ENCODE results near the gene ARL15. TPM values are rescaled to one million over a fixed set of nuclear protein-coding genes. Genes with fewer than 3 reads are reported as not detected.
A peak's percentile ranks its signal among the peaks of the same experiment; 100 is the strongest.
"Not testable (repeated sequence)": the region's sequence is repeated elsewhere in the genome, so short reads cannot be mapped to it uniquely, and the experiment has no call there.

Gene ARL15
- total RNA-seq, 1 experiment from 2014 or later = 18.3 TPM

DNA sequence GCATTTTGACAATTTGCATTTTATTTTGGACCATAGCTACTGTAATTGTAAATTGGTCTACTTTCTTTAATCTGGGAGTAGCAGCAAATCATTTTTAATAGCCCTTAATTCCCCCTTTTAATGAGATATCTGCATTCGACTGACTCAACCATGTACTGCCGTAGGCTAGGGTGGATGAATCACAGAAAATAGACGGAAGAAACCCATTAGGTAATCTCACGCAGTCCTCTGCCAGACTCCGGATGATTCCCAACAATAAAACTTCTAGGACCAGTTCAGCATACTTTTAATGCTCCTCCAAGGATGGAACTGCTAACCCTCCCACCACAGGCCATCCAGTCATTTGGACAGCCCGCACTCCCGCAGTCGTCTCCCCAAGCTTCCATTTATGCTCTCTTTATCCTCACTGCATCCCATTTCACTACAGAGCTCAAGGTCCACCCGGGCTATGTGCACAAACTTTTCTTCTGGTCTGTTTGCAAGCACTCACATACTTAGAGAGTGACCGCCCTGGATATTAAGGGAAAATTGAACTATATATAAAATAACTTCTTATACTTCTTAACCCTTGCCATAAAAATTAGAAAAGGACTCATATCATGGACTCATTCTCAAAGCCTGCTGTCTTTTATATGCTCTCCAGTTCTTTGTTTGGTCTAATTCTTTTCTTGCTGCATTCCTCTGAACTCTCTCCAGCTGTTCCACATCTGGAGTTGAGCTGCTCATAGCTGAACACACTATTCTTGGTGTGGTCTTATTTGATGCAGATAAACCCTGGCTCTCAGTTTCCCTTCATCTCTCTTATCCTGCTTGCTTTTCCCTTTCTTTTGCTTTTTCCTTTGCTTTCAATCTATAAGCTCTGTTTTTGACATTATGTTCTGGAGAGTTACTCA, 326.6 kb downstream of the ARL15 start:
- H3K27me3 ChIP-seq (replicated peaks; ENCODE audit: insufficient read depth, low read depth, low read length, poor library complexity) = no peaks in the 10 kb centered on the region
- no TSS peak for BruUV-seq (replicated peaks)
- no peaks in the 10 kb centered on the region for H3K4me1 ChIP-seq (ENCODE audit: insufficient read depth, low read length, poor library complexity, severe bottlenecking)
- H3K9me3 ChIP-seq (ENCODE audit: low read depth, low read length, poor library complexity, severe bottlenecking) = no peaks in the 10 kb centered on the region
- DNase-seq (ENCODE audit: low spot score) = peak; percentile 51
- no peak for TF ChIP-seq EZH2 (IDR thresholded peaks at IDR 0.05; ENCODE audit: borderline replicate concordance, low read depth, low read length, poor library complexity, severe bottlenecking)
- TF ChIP-seq, protein P1, sequence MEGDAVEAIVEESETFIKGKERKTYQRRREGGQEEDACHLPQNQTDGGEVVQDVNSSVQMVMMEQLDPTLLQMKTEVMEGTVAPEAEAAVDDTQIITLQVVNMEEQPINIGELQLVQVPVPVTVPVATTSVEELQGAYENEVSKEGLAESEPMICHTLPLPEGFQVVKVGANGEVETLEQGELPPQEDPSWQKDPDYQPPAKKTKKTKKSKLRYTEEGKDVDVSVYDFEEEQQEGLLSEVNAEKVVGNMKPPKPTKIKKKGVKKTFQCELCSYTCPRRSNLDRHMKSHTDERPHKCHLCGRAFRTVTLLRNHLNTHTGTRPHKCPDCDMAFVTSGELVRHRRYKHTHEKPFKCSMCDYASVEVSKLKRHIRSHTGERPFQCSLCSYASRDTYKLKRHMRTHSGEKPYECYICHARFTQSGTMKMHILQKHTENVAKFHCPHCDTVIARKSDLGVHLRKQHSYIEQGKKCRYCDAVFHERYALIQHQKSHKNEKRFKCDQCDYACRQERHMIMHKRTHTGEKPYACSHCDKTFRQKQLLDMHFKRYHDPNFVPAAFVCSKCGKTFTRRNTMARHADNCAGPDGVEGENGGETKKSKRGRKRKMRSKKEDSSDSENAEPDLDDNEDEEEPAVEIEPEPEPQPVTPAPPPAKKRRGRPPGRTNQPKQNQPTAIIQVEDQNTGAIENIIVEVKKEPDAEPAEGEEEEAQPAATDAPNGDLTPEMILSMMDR (conservative IDR thresholded peaks at IDR 0.05; ENCODE audit: low read depth, low read length) = no peak
- no peak overlapping the region for H3K27ac ChIP-seq (ENCODE audit: low read depth, low read length, poor library complexity, severe bottlenecking)
- no peaks in the 10 kb centered on the region for H3K36me3 ChIP-seq (ENCODE audit: insufficient read depth, low read length, poor library complexity, severe bottlenecking)
- ChIA-PET POLR2A (ENCODE audit: low non-redundant PET) (no interaction called here), CTCF (no interaction called here)
- H3K4me3 ChIP-seq (ENCODE audit: low read depth, low read length, poor library complexity, severe bottlenecking) = no peak overlapping the region
- intact Hi-C loops (cut with micrococcal nuclease; ENCODE audit: unreplicated experiment) = no loop called here

GRCh38 chr5:53982319-53982718, 328.1 kb downstream of the ARL15 start:
- BruUV-seq (replicated peaks); H3K36me3 ChIP-seq (ENCODE audit: insufficient read depth, low read length, poor library complexity, severe bottlenecking); H3K9me3 ChIP-seq (ENCODE audit: low read depth, low read length, poor library complexity, severe bottlenecking); H3K4me3 ChIP-seq (ENCODE audit: low read depth, low read length, poor library complexity, severe bottlenecking); CTCF ChIA-PET; POLR2A ChIA-PET (ENCODE audit: low non-redundant PET); intact Hi-C loops (cut with micrococcal nuclease; ENCODE audit: unreplicated experiment); H3K27me3 ChIP-seq (replicated peaks; ENCODE audit: insufficient read depth, low read depth, low read length, poor library complexity); DNase-seq (ENCODE audit: low spot score); H3K4me1 ChIP-seq (ENCODE audit: insufficient read depth, low read length, poor library complexity, severe bottlenecking); H3K27ac ChIP-seq (ENCODE audit: low read depth, low read length, poor library complexity, severe bottlenecking): not testable (repeated sequence)

DNA sequence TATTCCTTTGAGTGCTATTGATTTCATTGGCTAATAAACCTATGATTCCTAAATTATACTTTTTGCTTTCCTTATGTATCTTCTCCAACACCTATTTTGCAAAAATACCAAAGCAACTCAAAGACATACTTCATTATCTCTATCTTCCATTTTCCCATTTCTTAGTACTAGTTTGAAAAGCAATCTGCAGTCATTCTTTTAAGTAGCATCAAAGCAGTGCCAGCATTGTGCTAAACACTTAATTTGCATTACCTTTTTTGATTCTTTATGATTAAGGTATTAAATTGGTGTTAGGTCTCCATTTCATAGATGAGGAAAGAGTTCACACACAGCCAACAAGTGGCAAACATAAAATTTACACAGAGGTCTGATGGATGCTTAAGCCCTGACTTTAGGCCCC, 330.3 kb downstream of the ARL15 start:
- ChIA-PET POLR2A (ENCODE audit: low non-redundant PET) (no interaction called here), CTCF (no interaction called here)
- H3K9me3 ChIP-seq (ENCODE audit: low read depth, low read length, poor library complexity, severe bottlenecking) = no peaks in the 10 kb centered on the region
- no TSS peak for BruUV-seq (replicated peaks)
- H3K36me3 ChIP-seq (ENCODE audit: insufficient read depth, low read length, poor library complexity, severe bottlenecking) = no peaks in the 10 kb centered on the region
- no peak overlapping the region for H3K27ac ChIP-seq (ENCODE audit: low read depth, low read length, poor library complexity, severe bottlenecking)
- intact Hi-C loops (cut with micrococcal nuclease; ENCODE audit: unreplicated experiment) = no loop called here
- no peak for TF ChIP-seq EZH2 (IDR thresholded peaks at IDR 0.05; ENCODE audit: borderline replicate concordance, low read depth, low read length, poor library complexity, severe bottlenecking)
- TF ChIP-seq, protein P1 (conservative IDR thresholded peaks at IDR 0.05; ENCODE audit: low read depth, low read length) = no peak
- H3K27me3 ChIP-seq (replicated peaks; ENCODE audit: insufficient read depth, low read depth, low read length, poor library complexity) = no peaks in the 10 kb centered on the region
- DNase-seq (ENCODE audit: low spot score) = no peak
- H3K4me3 ChIP-seq (ENCODE audit: low read depth, low read length, poor library complexity, severe bottlenecking) = no peak overlapping the region
- no peaks in the 10 kb centered on the region for H3K4me1 ChIP-seq (ENCODE audit: insufficient read depth, low read length, poor library complexity, severe bottlenecking)

GRCh38 chr5:53974021-53974420, 336.4 kb downstream of the ARL15 start:
- no peak for DNase-seq (ENCODE audit: low spot score)
- ChIA-PET POLR2A (ENCODE audit: low non-redundant PET) (no interaction called here), CTCF (no interaction called here)
- no TSS peak for BruUV-seq (replicated peaks)
- Histone ChIP-seq H3K27me3 (replicated peaks; ENCODE audit: insufficient read depth, low read depth, low read length, poor library complexity) (no peaks in the 10 kb centered on the region), H3K4me3 (ENCODE audit: low read depth, low read length, poor library complexity, severe bottlenecking) (no peak overlapping the region), H3K27ac (ENCODE audit: low read depth, low read length, poor library complexity, severe bottlenecking) (no peak overlapping the region), H3K4me1 (ENCODE audit: insufficient read depth, low read length, poor library complexity, severe bottlenecking) (no peaks in the 10 kb centered on the region), H3K9me3 (ENCODE audit: low read depth, low read length, poor library complexity, severe bottlenecking) (no peaks in the 10 kb centered on the region), H3K36me3 (ENCODE audit: insufficient read depth, low read length, poor library complexity, severe bottlenecking) (no peaks in the 10 kb centered on the region)
- TF ChIP-seq, protein P1 (conservative IDR thresholded peaks at IDR 0.05; ENCODE audit: low read depth, low read length) = no peak
- TF ChIP-seq EZH2 (IDR thresholded peaks at IDR 0.05; ENCODE audit: borderline replicate concordance, low read depth, low read length, poor library complexity, severe bottlenecking) = no peak
- intact Hi-C loops (cut with micrococcal nuclease; ENCODE audit: unreplicated experiment) = no loop called here
